Liver (tissue), 3 donors: ENCODE measurements around the gene NUDT14.

Source experiments
- CTCF ChIP-seq: fragments of 150-350 bp; IDR thresholded peaks from 2 replicates; pipeline ENCODE4 v1.5.1; 2017; ENCODE audit warnings: improper control_type of control experiment, low read depth, low read length; ENCODE audit not compliant: missing input control
- FOXA1 ChIP-seq: IDR thresholded peaks from 2 replicates; pipeline ENCODE4 v1.6.1; 2016; ENCODE audit warnings: antibody characterized with exemption
- HNF4G ChIP-seq: IDR thresholded peaks from 2 replicates; pipeline ENCODE4 v1.6.1; 2016; ENCODE audit warnings: antibody characterized with exemption
- RAD21 ChIP-seq, 2 donors: IDR thresholded peaks; 2 replicates each; pipeline ENCODE4 v1.6.1; 2016; ENCODE audit warnings: antibody characterized with exemption in 2 of 2, mild to moderate bottlenecking in 2 of 2
- donor health status: healthy.
- donor health status: healthy.

- no peak for TF ChIP-seq RAD21 (IDR thresholded peaks at IDR 0.05)
- no peak for TF ChIP-seq CTCF
- no peak for TF ChIP-seq HNF4G
- TF ChIP-seq FOXA1, result no peak
These were observed 29.9 kb downstream of the NUDT14 start for GRCh38 chr14:105151084-105151837.
